Body of pancreas (tissue), 4 donors: ENCODE data around the gene UPF2. TPM values are rescaled to one million over a fixed set of nuclear protein-coding genes. Genes with fewer than 3 reads are reported as not detected.
A peak's percentile ranks its signal among the peaks of the same experiment; 100 is the strongest.

ENCODE experiments used
- ATAC-seq: fragments of 150-250 bp; one replicate; pipeline ENCODE4 v1.9.1; 2016
- DNase-seq, 4 donors: peaks; one replicate each; pipeline ENCODE4 v3.0.0-alpha.2; 2019
- H3K27ac ChIP-seq, 4 donors: fragments of 200-600 bp; sonication (generic); 1 replicate in 3 of 4; 2 replicates in 1 of 4; pipeline versions ENCODE4 v1.5.1 to v1.6.1; 2016 to 2019; ENCODE audit warnings: mild to moderate bottlenecking in 1 of 4, mixed read lengths in 1 of 4, moderate library complexity in 1 of 4
- H3K27me3 ChIP-seq, 2 donors: fragments of 200-600 bp; sonication (generic); one replicate each; pipeline ENCODE4 v1.6.0; 2016; ENCODE audit warnings: mild to moderate bottlenecking in 1 of 2
- H3K36me3 ChIP-seq, 2 donors: fragments of 200-600 bp; sonication (generic); replicated peaks in 1 of 2; 2 replicates each; pipeline ENCODE4 v1.5.1; 2016; ENCODE audit warnings: low read depth in 2 of 2; ENCODE audit not compliant: insufficient read depth in 1 of 2
- H3K4me1 ChIP-seq: fragments of 200-600 bp; sonication (generic); one replicate; pipeline ENCODE4 v1.6.0; 2016
- H3K4me3 ChIP-seq, 2 donors: fragments of 200-600 bp; sonication (generic); 1 replicate in 1 of 2; 2 replicates in 1 of 2; pipeline ENCODE4 v1.5.1; 2016 to 2019
- H3K9me3 ChIP-seq, 3 donors: fragments of 200-600 bp; sonication (generic); 1 replicate in 2 of 3; 2 replicates in 1 of 3; pipeline ENCODE4 v1.5.1; 2016
- CTCF ChIP-seq, 7 experiments: fragments of 450-650 bp in 4 of 7; fragments of 200-600 bp in 3 of 7; sonication (generic) in 3 of 7; IDR thresholded peaks; one replicate each; pipeline ENCODE4 v1.5.1; 2016 to 2019; ENCODE audit warnings: antibody characterized with exemption in 7 of 7
- POLR2A ChIP-seq, 3 donors: fragments of 450-650 bp; IDR thresholded peaks; one replicate each; pipeline ENCODE4 v1.6.1; 2016; ENCODE audit warnings: antibody characterized with exemption in 3 of 3, mild to moderate bottlenecking in 2 of 3
- WGBS, 2 donors: methylation state at CpG; one replicate each; pipeline ENCODE4 v1.1.5; 2017; 5-methylcytosine and 5-hydroxymethylcytosine counted together
- intact Hi-C: fragments of 100-400 bp; cut with DNase I; formaldehyde crosslinking; loops from one replicate; pipeline ENCODE4 v1.15.1; 2023
- total RNA-seq, 2 donors: library from RNA; depleted of rRNA; stranded (reverse); fragments of >200 nt; gene quantifications; one replicate each; pipeline ENCODE4 v1.1.0, GENCODE V29; 2016

Gene UPF2
- total RNA-seq, 2 donors from 2014 or later, result 11.2 to 16.9 TPM

GRCh38 chr10:12067336-12067735 lies 24.7 kb upstream of the UPF2 start:
- no peak for DNase-seq
- H3K36me3 ChIP-seq, result no peaks in the 10 kb centered on the region
- peaks cover 25% of the 10 kb centered on the region for H3K4me1 ChIP-seq
- no peaks in the 10 kb centered on the region for H3K9me3 ChIP-seq
- H3K27ac ChIP-seq, result no peak overlapping the region
- no peak for ATAC-seq
- WGBS, 2 donors, result 74 to 90% methylated on average over 2 of the region's 2 CpGs
- intact Hi-C loops, result no loop called here
- TF ChIP-seq CTCF (IDR thresholded peaks at IDR 0.05) (no peak), POLR2A (IDR thresholded peaks at IDR 0.05) (no peak)
- no peak overlapping the region for H3K4me3 ChIP-seq
- no peaks in the 10 kb centered on the region for H3K27me3 ChIP-seq

DNA sequence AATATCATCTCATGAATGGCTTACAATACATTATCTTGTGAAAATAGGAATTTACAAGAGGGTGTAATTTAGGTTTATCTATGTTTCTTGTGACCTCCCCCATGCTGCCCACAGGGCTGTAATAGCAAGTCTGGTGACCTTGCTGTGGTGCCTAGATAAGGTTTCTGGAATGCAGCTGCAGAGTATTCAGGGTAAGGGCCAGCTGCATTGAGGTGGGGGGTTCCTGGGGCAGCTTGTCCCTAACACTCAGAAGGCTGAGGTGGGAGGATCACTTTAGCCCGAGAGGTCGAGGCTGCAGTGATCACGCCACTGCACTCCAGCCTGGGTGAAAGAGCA lies 20.8 kb upstream of the UPF2 start:
- DNase-seq, result no peak
- Histone ChIP-seq H3K9me3 (no peaks in the 10 kb centered on the region), H3K4me1 (peaks cover 4% of the 10 kb centered on the region), H3K36me3 (no peaks in the 10 kb centered on the region), H3K27ac (no peak overlapping the region), H3K4me3 (no peak overlapping the region), H3K27me3 (no peaks in the 10 kb centered on the region)
- intact Hi-C loops, result no loop called here
- 59 to 86% methylated on average over 3 of the region's 3 CpGs for WGBS, 2 donors
- ATAC-seq, result no peak
- TF ChIP-seq POLR2A (IDR thresholded peaks at IDR 0.05), result no peak
- TF ChIP-seq CTCF (IDR thresholded peaks at IDR 0.05), result no peak

- no peak for ATAC-seq
- TF ChIP-seq POLR2A (IDR thresholded peaks at IDR 0.05) (no peak), CTCF (IDR thresholded peaks at IDR 0.05) (no peak)
- intact Hi-C loops, result no loop called here
- no peak for DNase-seq
- Histone ChIP-seq H3K4me3 (no peak overlapping the region), H3K4me1 (no peaks in the 10 kb centered on the region), H3K27me3 (no peaks in the 10 kb centered on the region), H3K9me3 (no peaks in the 10 kb centered on the region), H3K27ac (no peak overlapping the region), H3K36me3 (no peaks in the 10 kb centered on the region)
- WGBS, 2 donors, result 66 to 68% methylated on average over 14 of the region's 14 CpGs
Observed at GRCh38 chr10:12062754-12063482, 20.3 kb upstream of the UPF2 start.

DNA sequence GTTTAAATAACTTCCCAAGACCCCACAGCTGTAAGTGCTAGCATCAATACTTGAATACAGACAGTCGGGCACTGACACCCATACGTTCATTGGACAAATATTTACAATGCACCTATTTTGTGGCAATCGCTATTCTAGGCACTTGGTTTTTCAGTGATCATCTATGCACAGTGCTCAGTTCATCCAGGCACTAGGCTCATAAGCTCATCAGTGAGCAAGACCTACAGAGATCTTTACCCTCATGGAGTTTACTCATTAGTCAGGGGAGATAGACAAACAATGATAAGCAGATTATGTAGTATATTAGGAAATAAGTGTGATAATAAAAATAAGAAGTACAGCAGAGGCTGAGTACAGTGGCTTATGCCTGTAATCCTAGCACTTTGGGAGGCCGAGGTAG lies 18.5 kb upstream of the UPF2 start:
- no peak for TF ChIP-seq CTCF (IDR thresholded peaks at IDR 0.05)
- no peak for TF ChIP-seq POLR2A (IDR thresholded peaks at IDR 0.05)
- Histone ChIP-seq H3K36me3 (no peaks in the 10 kb centered on the region), H3K4me3 (no peak overlapping the region), H3K9me3 (no peaks in the 10 kb centered on the region), H3K27ac (no peak overlapping the region), H3K4me1 (peaks cover 12% of the 10 kb centered on the region), H3K27me3 (no peaks in the 10 kb centered on the region)
- no peak for DNase-seq
- WGBS, 2 donors, result 61 to 81% methylated on average over 4 of the region's 4 CpGs
- no peak for ATAC-seq
- intact Hi-C loops, result no loop called here

DNA sequence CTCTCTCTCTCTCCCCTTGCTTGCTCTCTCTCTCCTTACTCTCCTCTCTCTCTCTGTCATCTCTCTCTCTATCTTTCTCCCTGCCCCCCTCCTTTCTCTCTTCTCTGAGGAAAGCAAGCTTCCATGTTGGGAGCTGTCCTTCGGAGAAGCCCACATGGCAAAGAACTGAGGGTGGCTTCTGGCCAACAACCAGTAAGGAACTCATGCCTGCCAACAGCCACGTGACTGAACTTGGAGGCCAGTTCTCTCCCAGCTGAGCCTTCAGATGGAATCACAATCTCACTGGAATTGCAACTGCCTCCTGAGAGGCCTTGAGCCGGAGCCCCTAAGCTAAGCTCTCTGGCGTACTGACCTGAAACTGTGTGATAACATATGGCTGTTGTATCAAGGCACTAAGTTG lies 14.1 kb upstream of the UPF2 start:
- Histone ChIP-seq H3K4me1 (peaks cover 39% of the 10 kb centered on the region), H3K4me3 (no peak overlapping the region), H3K9me3 (no peaks in the 10 kb centered on the region), H3K36me3 (no peaks in the 10 kb centered on the region), H3K27ac (peak overlapping the region; percentile 53 to 69 (median 65)), H3K27me3 (no peaks in the 10 kb centered on the region)
- ATAC-seq (peak; percentile 45), DNase-seq (peak; percentile 65 to 84 (median 82))
- intact Hi-C loops, result no loop called here
- WGBS, 2 donors, result 31 to 63% methylated on average over 1 to 4 of the region's 4 CpGs
- TF ChIP-seq POLR2A (IDR thresholded peaks at IDR 0.05) (no peak), CTCF (IDR thresholded peaks at IDR 0.05) (no peak)
